Neural cell (in vitro differentiated cells): ENCODE results near the gene CAMK2D. TPM values are rescaled to one million over a fixed set of nuclear protein-coding genes. Genes with fewer than 3 reads are reported as not detected.

Source experiments
- H2AFZ ChIP-seq: fragments of 200-600, 300-800 bp; sonication (generic), shearing (Covaris generic); 2 replicates; pipeline ENCODE4 v1.6.0; 2014; ENCODE audit warnings: low read depth, mild to moderate bottlenecking, antibody characterized with exemption, low read length, moderate library complexity
- H3F3A ChIP-seq: fragments of 200-600 bp; shearing (Covaris generic); 2 replicates; pipeline ENCODE4 v1.6.1; 2016; ENCODE audit warnings: mild to moderate bottlenecking, moderate library complexity, mixed read lengths, antibody characterized with exemption, low read length; ENCODE audit not compliant: insufficient read depth, poor library complexity, severe bottlenecking
- H3K27ac ChIP-seq: fragments of 200-600, 300-800 bp; sonication (generic), shearing (Covaris generic); 2 replicates; pipeline ENCODE4 v1.5.1; 2014; ENCODE audit warnings: mild to moderate bottlenecking, low read length, moderate library complexity
- H3K27me3 ChIP-seq: fragments of 300-800, 200-600 bp; sonication (generic), shearing (Covaris generic); 2 replicates; pipeline ENCODE4 v1.6.0; 2014; ENCODE audit warnings: mild to moderate bottlenecking, low read depth, low read length, moderate library complexity; ENCODE audit not compliant: insufficient read depth
- H3K36me3 ChIP-seq: fragments of 300-800, 200-600 bp; sonication (generic), shearing (Covaris generic); 2 replicates; pipeline ENCODE4 v1.5.1; 2014; ENCODE audit warnings: mild to moderate bottlenecking, antibody characterized with exemption, low read length, moderate library complexity; ENCODE audit not compliant: insufficient read depth
- H3K4me2 ChIP-seq: fragments of 300-800, 200-600 bp; sonication (generic), shearing (Covaris generic); 2 replicates; pipeline ENCODE4 v1.6.0; 2014; ENCODE audit warnings: mild to moderate bottlenecking, low read length
- H3K4me3 ChIP-seq: fragments of 300-800, 200-600 bp; sonication (generic), shearing (Covaris generic); 2 replicates; pipeline ENCODE4 v1.5.1; 2014; ENCODE audit warnings: mild to moderate bottlenecking, low read length, moderate library complexity
- H3K79me2 ChIP-seq: fragments of 200-600 bp; shearing (Covaris generic); replicated peaks from 2 replicates; pipeline ENCODE4 v1.6.0; 2014; ENCODE audit warnings: mild to moderate bottlenecking, low read length, moderate library complexity; ENCODE audit not compliant: insufficient read depth
- H3K9ac ChIP-seq: fragments of 300-800, 200-600 bp; sonication (generic), shearing (Covaris generic); 2 replicates; pipeline ENCODE4 v1.6.1; 2016; ENCODE audit warnings: mild to moderate bottlenecking, low read length, mixed read lengths
- H3K9me2 ChIP-seq: fragments of 200-600 bp; shearing (Covaris generic); 2 replicates; pipeline ENCODE4 v1.6.1; 2016; ENCODE audit warnings: mild to moderate bottlenecking, low read length, mixed read lengths; ENCODE audit not compliant: insufficient read depth
- H3K9me3 ChIP-seq: fragments of 200-600, 300-800 bp; sonication (generic), shearing (Covaris generic); 2 replicates; pipeline ENCODE4 v1.6.1; 2016; ENCODE audit warnings: mild to moderate bottlenecking, mixed run types, low read length, moderate library complexity, mixed read lengths
- H4K20me1 ChIP-seq: fragments of 200-600 bp; shearing (Covaris generic); 2 replicates; pipeline ENCODE4 v1.6.1; 2016; ENCODE audit warnings: mild to moderate bottlenecking, mixed run types; ENCODE audit not compliant: insufficient read depth
- CTCF ChIP-seq: fragments of 450-650 bp; IDR thresholded peaks from 2 replicates; pipeline ENCODE4 v1.5.1; 2014; ENCODE audit warnings: antibody characterized with exemption, mild to moderate bottlenecking, moderate library complexity; ENCODE audit not compliant: poor library complexity, severe bottlenecking
- EP300 ChIP-seq: fragments of 450-650 bp; conservative IDR thresholded peaks from 2 replicates; pipeline ENCODE4 v1.6.1; 2014; ENCODE audit warnings: antibody characterized with exemption, mild to moderate bottlenecking, moderate library complexity; ENCODE audit not compliant: poor library complexity, severe bottlenecking
- EZH2 ChIP-seq: fragments of 200-600, 300-800 bp; shearing (Covaris generic), sonication (generic); IDR thresholded peaks from 2 replicates; pipeline ENCODE4 v1.6.1; 2014; ENCODE audit warnings: antibody characterized with exemption, low read length, borderline replicate concordance, mild to moderate bottlenecking; ENCODE audit not compliant: insufficient read depth, poor library complexity, severe bottlenecking
- MXI1 ChIP-seq: fragments of 450-650 bp; conservative IDR thresholded peaks from 2 replicates; pipeline ENCODE4 v1.6.1; 2014; ENCODE audit warnings: antibody characterized with exemption, mild to moderate bottlenecking; ENCODE audit not compliant: poor library complexity, severe bottlenecking
- POLR2AphosphoS5 ChIP-seq: IDR thresholded peaks from 2 replicates; pipeline ENCODE4 v1.6.1; 2012
- RAD21 ChIP-seq: fragments of 450-650 bp; conservative IDR thresholded peaks from 2 replicates; pipeline ENCODE4 v1.6.1; 2014; ENCODE audit warnings: antibody characterized with exemption, mild to moderate bottlenecking, moderate library complexity
- SMC3 ChIP-seq: fragments of 450-650 bp; conservative IDR thresholded peaks from 2 replicates; pipeline ENCODE4 v1.6.1; 2014; ENCODE audit warnings: antibody characterized with exemption, mild to moderate bottlenecking, moderate library complexity; ENCODE audit not compliant: poor library complexity
- TAF1 ChIP-seq: IDR thresholded peaks from 2 replicates; pipeline ENCODE4 v1.6.1; 2012; ENCODE audit warnings: low read depth
- polyA plus RNA-seq: library from polyadenylated mRNA; depleted of rRNA; stranded (reverse); fragments of >200 nt; gene quantifications from 2 replicates; pipeline ENCODE4 v1.2.3, GENCODE V29; 2014
- TF ChIP-seq, protein P1 (sequence below): IDR thresholded peaks from 2 replicates; pipeline ENCODE4 v1.6.1; 2012; ENCODE audit warnings: borderline replicate concordance

CAMK2D gene
- polyA plus RNA-seq, 1 donor from 2014 or later, result 27.1 TPM

- Histone ChIP-seq H4K20me1 (no peaks in the 10 kb centered on the region), H2AFZ (no peak overlapping the region), H3F3A (no peaks in the 10 kb centered on the region), H3K27ac (no peak overlapping the region), H3K9ac (no peak overlapping the region), H3K27me3 (no peaks in the 10 kb centered on the region), H3K4me2 (no peak overlapping the region), H3K4me3 (no peak overlapping the region), H3K9me3 (no peaks in the 10 kb centered on the region), H3K36me3 (no peaks in the 10 kb centered on the region), H3K79me2 (no peaks in the 10 kb centered on the region), H3K9me2 (no peaks in the 10 kb centered on the region)
- TF ChIP-seq TAF1 (no peak), CTCF (no peak), SMC3 (no peak), EP300 (no peak)
Observed at GRCh38 chr4:113674733-113675132, 86.8 kb downstream of the CAMK2D start.

DNA sequence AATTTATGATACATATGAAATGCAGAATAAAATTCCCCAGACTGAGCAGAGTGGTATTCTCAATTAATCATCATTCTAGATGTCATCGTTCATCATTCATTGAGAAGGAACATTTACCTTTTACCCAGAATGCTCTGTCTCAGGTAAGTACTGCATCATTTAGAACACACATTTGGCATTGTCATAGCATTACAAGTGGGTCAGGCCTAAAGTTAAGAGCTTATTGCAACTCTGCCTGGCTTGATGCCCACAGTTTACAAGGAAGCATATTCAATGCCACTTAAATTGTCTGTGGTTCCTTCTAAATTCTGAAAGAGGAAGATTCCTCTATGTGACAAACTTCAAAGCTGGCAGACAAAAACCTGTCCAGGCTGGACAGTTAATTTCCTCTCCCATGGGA lies 87.3 kb downstream of the CAMK2D start:
- Histone ChIP-seq H3K9ac (no peak overlapping the region), H3F3A (no peaks in the 10 kb centered on the region), H3K36me3 (no peaks in the 10 kb centered on the region), H3K27ac (no peak overlapping the region), H4K20me1 (no peaks in the 10 kb centered on the region), H3K79me2 (no peaks in the 10 kb centered on the region), H3K9me3 (no peaks in the 10 kb centered on the region), H3K4me2 (no peak overlapping the region), H2AFZ (no peak overlapping the region), H3K4me3 (no peak overlapping the region), H3K27me3 (no peaks in the 10 kb centered on the region), H3K9me2 (no peaks in the 10 kb centered on the region)
- no peak for TF ChIP-seq SMC3
- TF ChIP-seq POLR2AphosphoS5, result no peak
- TF ChIP-seq, protein P1, sequence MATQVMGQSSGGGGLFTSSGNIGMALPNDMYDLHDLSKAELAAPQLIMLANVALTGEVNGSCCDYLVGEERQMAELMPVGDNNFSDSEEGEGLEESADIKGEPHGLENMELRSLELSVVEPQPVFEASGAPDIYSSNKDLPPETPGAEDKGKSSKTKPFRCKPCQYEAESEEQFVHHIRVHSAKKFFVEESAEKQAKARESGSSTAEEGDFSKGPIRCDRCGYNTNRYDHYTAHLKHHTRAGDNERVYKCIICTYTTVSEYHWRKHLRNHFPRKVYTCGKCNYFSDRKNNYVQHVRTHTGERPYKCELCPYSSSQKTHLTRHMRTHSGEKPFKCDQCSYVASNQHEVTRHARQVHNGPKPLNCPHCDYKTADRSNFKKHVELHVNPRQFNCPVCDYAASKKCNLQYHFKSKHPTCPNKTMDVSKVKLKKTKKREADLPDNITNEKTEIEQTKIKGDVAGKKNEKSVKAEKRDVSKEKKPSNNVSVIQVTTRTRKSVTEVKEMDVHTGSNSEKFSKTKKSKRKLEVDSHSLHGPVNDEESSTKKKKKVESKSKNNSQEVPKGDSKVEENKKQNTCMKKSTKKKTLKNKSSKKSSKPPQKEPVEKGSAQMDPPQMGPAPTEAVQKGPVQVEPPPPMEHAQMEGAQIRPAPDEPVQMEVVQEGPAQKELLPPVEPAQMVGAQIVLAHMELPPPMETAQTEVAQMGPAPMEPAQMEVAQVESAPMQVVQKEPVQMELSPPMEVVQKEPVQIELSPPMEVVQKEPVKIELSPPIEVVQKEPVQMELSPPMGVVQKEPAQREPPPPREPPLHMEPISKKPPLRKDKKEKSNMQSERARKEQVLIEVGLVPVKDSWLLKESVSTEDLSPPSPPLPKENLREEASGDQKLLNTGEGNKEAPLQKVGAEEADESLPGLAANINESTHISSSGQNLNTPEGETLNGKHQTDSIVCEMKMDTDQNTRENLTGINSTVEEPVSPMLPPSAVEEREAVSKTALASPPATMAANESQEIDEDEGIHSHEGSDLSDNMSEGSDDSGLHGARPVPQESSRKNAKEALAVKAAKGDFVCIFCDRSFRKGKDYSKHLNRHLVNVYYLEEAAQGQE, result no peak
- no peak for TF ChIP-seq MXI1
- no peak for TF ChIP-seq EP300
- TF ChIP-seq TAF1, result no peak
- no peak for TF ChIP-seq RAD21
- TF ChIP-seq EZH2, result no peak
- no peak for TF ChIP-seq CTCF
